HPDE6-E6E7 (cell line): ENCODE results near the gene GRAP.
A peak's percentile ranks its signal among the peaks of the same experiment; 100 is the strongest.

ENCODE experiments used
- DNase-seq: peaks from one replicate; pipeline ENCODE4 v3.0.0; 2011; ENCODE audit warnings: missing footprints; ENCODE audit errors: extremely low spot score

GRAP gene

DNA sequence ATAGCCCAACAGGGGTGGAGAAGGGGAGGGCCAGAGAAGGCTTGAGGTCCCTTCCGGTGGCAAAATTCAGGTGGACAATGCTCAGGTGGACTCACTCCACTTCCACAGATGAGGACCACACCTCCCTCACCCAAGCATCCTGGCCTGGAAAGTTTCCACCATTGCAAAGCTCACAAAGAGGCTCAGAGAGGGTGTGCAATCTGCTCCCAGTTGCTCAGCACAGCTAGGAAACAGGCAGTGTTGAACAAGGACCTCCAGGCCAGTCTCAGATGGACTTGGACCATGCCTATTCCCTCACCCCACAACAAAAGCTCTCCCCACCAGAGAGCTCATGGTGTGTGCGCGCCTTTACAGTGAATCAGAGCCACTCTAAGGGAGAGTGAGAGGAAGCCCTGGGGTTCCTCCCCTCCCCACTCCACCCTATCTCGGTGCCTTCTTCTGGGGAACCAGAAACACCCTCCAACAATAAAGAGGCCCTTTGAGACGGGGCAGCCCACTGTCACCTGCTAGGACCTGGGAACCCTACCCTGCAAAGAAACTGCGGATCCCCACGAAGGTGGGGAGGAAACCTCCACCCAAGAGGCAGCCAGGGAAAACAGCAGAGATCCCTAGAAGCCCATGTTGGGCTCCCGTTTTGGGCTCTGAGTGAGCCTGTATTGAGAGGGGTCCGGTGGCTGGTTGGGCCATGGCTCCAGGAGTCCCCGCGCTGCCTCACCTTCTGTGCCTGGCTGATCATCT, 43.8 kb downstream of the GRAP start:
- no peak for DNase-seq

DNA sequence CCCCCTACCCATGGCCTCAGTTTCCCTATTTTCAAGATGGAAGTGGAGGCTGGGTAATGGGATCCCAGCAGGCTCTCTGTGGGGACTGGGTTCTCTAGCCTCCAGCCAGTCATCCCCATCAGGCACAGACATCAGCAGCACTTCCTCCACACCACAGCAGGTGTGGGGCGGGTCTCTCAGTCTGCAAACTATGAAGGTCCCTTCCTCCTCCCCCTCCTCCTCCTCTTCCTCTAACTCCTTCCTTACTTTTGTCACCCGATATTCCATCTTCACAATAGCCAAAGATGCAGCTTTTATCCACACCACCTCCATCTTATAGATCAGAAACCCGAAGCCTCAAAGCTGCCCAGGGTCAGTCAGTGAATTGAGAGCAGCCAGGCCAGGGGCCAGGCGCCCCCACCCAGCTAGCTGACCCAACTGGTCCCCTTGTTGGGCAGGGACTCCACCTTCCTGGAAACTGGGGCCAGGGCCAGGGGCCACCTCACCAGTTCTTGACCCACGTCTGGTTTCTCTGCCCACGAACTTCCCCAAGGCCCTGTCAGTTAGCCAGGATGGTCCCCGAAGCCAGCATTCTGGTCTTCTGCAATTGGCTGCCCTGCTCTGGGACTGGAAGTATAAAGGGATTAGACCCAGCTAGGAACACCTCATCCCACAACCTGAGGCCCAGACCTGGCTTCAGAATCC, 44.7 kb downstream of the GRAP start:
- no peak for DNase-seq

DNA sequence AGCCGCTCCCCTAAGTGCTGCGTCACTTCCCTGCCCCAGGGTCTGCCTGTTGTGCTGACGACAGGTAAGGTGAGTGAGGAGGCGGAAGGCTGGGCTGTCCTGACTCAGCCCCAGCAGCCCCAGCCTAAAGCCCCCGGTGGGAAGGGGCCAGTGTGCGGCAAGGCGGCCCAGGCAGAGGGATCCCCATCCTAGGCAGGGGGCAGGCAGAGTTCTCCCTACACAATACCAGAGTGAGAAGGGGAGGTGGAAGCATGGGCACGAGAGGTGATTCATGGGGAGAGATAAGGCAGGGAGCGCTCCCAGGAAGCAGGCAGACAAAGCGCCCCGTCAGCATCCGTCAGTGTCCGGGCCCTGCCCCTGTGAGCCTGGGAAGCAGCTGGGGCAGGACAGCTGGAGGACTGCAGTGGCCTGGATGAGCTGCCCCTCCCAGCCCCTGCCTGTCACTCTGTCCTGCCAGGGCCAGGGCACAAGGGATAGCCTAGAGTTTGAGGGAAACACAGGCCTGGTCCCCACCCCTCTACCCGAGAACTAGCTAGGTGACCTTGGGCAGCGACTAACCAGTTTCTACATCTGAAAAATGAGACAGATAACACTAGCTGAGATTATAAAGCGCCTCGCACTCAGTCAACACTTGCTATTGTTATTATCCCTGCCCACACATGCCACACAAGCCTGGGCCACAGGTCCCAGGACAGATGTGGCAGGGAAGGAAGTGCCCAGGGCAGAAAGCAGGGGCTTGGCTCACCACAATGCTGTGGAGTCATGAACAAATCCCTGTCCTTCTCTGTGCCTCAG, 46.0 kb downstream of the GRAP start:
- DNase-seq = peak; percentile 95

DNA sequence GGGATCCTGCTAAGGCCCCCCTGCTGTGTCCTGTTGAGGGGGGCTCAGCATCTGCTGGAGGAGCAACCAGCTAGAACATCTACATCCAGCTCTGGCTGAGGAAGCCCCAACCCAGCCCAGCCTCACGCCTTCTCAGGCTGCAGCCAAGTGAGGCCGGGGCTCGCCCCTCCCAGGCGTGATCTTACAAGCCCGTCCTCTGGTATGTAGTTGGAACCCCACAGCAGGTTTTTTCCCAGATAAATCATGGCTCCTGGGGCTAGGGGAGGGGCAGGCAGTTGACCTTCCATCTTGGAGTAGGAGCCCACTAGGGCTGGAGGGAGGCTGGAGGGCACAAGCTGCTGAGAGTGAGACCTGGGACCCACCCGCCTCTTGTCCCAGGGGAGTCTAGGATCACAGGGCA, 46.8 kb downstream of the GRAP start:
- no peak for DNase-seq

DNA sequence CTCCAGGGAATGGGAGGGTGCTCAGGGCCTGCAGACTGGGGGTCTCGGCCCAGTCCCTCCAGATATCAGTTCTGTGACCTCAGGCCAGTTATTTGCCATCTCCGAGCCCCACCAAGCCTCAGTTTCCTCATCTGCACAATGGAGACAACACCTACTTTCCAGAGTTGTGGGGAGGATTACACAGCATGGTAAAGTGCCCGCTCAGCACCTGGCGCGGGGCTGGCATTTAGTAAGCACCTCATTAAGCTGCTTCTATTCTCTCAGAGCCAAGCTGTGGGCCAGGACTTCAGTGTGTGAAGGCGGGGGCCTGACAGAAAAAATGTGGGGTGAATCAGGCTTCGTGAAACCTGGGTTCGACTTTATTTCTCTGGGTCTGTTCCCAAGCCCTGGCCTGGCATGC, 47.4 kb downstream of the GRAP start:
- no peak for DNase-seq

DNA sequence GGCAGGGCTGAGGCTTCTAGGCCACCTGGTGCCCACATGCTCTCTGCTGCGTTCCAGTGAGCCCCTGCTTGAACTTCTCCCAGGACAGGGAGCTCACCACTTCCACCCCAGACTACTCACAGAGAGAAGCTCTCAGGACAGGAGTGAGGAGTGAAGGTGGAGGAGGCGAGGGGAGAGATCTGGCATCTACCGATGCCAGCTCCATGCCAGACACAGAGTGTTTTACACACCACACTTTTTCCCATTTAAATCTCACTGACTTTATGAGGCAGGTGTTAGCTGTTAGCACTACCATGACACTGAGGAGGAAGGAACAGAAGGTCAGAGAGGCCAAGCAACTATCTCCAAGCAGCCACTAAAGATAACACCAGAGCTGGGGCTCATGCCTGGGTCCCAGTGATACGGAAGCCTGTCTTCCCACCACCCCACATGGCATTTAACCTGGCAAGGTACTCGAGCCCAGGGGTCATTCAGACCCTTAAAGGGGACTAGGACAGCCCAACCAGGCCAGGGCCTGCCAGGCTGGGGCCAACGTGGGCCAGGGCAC, 49.0 kb downstream of the GRAP start:
- no peak for DNase-seq

DNA sequence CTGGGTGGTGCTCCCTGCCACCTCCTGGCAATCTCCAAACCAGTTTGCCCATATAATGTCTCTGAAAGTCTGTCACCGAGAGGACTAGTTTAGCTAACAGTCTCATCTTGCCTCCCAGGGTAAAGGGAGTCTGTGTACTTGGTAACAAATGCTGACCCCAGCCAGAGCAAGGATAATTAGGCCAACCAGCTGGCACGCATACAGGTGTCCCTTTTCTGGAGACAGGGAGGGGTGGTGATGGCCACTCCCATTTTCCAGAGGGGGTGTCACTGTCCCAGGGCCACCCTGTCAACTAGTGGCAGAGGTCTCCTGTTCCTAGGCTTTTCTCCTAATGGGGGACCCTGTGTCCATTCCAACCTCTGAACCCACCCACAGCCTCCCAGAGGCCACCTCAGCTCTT, 50.3 kb downstream of the GRAP start:
- DNase-seq = no peak

DNA sequence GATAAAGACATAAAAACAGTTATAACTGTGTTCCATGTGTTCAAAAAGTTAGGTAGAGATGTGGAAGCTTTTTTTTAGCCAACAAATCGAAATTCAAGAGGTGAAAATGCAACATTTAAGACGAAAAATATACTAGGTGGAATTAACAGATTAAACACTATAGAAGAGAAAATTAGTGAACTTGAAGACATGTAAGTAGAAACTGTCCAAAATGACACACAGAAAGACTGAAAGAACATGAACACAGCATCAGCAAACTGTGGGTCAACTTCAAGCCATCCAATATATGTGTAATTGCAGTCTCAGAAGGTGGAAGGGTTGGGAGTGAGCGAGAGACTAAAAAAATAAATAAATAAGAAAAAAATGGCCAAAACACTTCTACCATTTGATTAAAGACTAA, 51.5 kb downstream of the GRAP start:
- DNase-seq = no peak

DNA sequence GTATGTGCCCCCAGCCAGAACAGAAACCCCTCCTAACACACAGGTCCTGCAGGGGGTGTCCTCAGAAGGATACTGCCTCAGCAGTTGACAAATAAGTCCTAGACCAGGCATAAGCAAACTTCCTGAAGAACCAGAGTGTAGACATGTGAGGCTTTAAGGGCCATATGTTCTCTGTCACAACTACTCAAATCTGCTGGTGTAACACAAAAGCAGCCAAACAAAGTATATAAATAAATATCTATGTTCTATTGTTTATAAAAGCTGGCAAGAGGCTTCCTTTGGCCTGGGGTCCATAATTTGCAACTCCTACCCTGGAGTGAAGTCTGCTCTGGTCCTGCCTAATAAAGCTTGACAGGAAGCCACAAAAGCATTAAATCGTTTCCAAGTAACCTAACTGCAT, 52.1 kb downstream of the GRAP start:
- DNase-seq = no peak

DNA sequence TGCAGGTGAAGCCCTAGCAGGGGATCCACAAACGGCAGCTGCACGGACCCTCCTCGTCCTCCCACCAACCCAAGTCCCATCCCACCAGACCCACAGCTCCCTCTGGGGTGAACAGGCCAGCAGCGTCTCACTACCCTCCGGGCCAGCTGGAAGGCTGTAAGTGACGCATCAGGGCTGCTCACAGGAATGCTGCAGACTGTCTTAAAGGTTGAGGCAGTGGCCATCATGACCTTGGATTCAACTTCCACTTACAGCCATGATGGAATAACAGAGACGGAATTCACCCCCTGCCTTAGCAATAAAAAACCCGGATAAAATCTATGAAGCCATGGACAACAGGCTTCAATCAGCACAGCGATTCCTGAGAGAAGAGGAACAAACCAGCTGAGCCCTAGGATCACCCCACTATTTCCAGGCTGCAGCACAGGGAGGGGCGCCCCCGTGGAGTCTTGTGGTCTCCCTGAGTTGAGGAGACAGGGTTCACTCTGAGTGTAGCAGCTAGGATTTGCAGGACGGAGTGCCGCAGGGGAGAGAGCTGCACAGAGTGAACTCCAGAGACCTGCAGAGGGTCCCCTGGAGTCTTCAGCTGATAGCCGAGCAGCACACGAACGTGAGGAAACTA, 52.7 kb downstream of the GRAP start:
- DNase-seq = no peak

DNA sequence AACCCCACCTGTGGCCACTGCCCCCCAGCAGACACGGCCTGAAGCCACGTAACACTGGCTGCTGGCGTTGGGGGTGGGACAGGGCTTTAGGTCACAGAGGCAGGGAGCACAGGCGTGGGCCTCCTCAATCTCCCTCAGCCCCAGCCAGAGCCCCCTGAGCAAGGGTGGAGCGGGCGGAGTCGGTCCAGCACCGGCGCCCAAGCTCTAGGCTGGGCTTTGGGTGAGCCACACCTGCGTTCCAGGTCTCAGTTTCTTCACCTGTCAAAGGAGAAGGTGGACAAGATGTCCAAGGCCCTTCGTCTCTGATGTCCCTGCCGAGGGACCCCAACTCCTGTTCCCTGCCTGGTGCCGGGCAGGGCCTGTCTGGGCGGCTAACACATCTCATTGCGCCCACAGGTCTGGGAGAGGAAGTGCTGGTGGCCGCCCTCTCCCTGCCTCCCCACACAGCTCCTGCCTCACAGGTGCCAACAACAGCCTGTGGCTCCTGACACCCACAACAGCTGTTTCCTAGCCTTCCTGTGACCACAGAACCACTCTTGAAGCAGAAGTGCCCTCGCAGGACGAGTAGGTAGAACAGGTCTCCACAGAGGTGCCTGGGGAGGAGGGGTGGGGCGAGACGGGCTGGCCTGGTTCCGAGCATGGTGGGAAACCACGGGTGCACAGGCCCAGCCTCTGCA, 54.2 kb downstream of the GRAP start:
- DNase-seq = no peak

DNA sequence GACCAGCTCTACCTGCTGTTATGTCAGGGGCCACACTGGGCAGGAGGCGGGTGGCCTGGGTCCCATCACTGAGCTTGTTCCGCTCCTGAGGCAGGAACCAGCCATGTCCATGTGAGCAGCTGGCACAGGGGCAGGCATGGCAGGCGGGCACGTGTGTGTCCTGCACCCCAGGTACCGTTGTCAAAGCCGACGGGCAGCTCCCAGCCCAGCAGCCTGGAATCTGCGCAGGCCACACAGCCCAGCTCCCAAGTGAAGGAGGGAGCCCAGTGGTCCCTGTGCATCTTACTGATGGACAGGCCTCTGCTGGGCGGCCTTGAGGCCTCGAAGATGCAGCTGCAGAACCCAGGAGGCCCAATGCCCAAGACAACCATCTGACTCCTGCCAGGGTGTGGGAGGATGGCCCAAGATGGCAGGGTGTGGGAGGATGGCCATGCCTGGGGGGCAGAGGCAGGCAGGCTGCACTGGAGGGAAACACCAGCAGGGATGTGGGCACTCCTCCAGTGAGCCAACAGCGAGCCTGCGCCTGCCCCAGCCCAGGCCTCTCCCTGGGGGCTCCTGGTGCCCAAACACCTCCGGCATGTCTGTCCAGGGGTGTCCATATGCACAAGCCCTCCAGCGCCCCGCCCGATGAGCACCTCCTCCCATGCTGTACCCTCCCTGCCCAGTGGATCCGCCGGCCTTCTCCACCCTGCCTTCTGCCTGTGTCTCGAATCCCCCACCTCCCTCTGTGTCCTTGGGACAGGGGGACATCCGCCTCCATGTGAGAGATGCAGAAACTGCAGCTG, 55.0 kb downstream of the GRAP start:
- DNase-seq = no peak

DNA sequence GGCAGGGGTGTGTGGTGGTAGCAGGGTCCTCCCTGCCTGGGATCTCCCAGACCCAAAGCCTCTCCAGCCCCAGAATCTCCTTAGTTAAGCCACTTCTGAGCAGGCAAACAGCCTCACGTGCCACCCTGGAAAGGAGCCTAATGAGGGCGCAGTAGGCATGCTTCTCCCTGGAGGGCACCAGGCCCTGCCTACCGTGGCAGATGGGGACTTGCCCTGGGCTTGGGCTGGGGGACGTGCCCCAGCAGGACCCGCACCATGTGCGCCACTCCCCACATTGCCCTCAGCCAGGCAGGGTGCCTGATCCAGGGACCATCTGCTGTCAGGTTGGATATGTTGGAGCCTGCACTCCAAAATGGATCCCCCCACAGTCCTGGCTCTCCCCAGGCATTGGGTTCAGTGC, 56.4 kb downstream of the GRAP start:
- no peak for DNase-seq

DNA sequence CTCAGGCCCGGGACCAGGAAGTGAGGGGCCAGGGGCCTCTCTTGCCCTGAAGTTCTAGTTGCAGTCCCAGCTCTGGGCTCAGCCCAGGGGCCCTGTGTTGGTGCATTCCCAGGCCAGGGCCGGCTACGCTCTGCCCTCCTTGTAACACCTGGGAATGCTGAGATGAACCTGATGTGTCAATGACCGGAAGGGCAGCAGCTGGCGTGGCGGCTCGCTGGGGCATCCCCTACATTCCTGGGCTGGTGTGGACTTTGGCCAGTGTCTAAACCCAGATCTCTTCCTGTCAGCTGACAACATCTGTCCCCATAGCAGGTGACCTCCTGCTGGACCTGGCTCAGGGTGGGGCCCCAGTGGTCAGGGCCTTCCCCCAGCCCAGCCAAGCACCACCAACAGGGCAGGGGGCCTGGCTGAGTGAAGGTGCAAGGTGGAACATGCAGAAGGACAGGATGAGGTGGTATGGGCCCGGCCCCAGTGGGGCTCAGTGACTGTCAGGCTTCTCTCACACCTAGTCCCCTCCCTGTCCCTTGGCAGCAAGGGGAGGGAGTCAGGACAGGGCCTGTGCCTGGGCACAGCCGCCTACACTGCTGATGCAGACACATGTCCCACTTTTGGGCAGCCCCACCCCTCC, 58.1 kb downstream of the GRAP start:
- DNase-seq = no peak

DNA sequence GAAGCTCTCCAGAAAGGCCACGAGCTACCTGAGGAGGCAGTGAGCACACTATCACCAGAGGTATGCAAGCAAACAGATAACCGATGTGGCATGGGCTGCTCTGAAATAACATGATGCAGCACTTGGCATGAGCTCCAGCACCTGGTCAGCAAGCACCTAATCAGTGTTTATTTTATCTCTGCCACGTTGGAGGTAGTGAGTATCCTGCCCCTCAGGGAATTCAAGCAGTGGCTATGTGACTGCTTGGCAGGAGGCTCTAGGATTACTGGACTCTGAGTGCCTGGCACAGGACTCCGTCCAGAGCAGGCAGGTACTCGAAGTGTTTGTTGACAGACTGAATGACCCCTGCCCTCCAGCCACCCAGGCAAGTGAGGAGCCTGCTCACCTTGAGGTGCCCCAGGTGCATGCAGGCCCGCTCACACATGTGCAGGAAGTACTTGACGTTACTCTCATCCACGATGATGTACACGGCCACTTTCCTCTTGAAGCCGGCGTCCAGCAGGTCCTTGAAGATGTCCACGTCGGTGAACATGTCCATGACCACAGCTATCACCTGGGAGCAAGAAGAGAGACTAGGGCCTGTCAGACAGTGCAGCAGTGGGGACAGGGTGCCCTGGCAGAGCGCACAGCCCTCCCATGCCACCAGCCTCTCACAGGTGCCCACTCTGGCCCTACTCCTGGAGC, 58.8 kb downstream of the GRAP start:
- DNase-seq = no peak

DNA sequence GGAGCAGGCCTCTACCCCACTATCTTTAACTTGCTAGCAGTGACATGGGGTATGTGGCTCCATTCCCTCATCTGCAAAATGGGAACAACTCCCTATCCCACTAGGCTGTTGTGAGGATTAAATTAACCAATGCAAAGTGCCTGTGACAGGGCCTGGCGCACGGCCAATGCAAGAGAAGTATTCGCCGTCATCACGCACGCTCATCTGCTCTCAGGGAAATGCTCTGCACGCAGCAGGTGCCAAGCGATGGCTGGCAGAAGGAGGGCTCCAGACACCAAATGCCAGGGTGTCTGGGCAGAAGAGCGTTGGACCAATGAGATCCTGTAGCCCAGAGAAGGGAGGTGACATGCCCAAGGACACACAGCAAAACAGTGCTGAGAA, 59.5 kb downstream of the GRAP start:
- DNase-seq = no peak

DNA sequence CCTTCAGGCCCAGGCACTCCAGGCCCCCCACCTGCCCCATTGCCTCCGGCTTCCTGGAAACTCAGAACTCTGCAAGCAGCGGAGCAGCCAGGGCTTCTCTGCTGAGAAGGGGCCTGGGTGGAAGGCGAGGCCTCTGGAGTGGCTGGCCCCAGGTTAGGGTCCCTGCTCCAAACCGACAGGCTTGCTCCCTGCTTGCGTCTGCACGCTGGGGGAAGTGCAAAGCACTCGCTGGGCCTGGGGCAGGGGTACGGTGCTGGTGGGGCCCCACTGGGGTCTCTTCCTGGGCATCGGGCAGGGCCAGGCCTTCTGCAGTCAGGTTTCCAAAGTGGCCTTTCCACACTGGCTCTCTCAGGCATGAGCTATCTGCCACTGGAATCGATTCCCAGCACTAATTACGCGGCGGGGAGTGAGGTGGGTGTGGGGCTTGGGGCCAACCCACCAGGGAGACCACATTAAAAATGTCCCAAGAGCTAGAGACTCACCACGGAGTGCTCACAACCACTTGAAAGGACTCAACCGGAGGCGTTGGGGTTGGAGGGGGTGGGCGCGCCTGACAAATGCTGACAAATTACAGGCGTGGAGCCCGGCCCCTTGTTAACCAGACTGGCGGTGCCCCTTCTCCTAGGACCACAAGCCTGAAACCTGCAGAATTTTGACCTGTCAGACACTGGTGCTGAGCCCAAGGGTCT, 60.1 kb downstream of the GRAP start:
- no peak for DNase-seq

DNA sequence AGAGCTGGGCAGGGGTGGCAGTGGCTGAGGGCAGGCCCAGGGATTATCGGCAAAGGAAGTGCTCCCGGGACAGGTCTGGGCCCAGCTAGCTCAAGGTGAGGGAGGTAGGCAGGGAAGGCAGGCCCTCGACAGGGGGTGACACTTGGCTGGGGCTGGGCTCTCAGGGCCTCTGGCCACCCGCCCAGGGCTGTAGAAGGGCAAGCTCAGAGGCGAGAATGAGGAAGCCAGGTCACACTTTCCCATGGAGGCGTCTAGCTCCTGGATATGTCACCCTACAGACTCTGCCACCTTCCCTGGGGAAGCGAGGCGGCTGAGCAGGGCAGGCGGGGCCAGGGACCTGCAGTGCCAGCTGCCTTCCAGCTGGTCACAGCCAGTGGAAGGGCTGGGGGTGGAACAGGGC, 61.3 kb downstream of the GRAP start:
- no peak for DNase-seq
